Stimulated activated naive CD4-positive, alpha-beta T cell (primary cell): Measurements from ENCODE around the gene R3HDM4.

Experiments
- DNase-seq, 6 experiments: peaks; one replicate each; lab custom pipeline; 2025; lab: John Stamatoyannopoulos, UW

R3HDM4 gene

GRCh38 chr19:929891-930258 lies 16.9 kb upstream of the R3HDM4 start:
- DNase-seq: no peak

DNA sequence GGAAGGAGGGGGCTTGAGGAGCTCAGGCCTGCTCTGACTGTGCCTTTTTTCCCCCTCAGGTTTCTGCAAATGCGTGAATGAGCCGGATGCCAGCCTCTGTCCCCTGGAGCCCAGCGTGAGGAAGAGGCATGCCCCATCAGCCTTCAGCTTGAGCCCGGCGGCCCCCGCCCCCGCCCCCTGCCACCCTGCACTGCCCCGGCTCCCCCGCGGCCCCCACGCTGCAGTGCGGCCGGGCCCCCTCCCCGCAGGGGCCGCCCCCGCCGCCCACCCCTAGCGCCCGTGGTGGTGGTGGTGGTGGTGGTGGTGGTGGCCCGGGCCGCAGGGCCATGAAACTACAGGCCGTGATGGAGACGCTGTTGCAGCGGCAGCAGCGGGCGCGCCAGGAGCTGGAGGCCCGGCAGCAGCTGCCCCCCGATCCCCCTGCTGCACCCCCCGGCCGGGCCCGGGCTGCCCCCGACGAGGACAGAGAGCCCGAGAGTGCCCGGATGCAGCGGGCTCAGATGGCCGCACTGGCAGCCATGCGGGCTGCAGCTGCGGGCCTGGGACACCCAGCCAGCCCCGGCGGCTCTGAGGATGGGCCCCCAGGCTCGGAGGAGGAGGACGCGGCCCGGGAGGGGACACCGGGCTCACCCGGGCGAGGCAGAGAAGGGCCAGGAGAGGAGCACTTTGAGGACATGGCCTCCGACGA lies 16.3 kb upstream of the R3HDM4 start:
- no peak for DNase-seq

DNA sequence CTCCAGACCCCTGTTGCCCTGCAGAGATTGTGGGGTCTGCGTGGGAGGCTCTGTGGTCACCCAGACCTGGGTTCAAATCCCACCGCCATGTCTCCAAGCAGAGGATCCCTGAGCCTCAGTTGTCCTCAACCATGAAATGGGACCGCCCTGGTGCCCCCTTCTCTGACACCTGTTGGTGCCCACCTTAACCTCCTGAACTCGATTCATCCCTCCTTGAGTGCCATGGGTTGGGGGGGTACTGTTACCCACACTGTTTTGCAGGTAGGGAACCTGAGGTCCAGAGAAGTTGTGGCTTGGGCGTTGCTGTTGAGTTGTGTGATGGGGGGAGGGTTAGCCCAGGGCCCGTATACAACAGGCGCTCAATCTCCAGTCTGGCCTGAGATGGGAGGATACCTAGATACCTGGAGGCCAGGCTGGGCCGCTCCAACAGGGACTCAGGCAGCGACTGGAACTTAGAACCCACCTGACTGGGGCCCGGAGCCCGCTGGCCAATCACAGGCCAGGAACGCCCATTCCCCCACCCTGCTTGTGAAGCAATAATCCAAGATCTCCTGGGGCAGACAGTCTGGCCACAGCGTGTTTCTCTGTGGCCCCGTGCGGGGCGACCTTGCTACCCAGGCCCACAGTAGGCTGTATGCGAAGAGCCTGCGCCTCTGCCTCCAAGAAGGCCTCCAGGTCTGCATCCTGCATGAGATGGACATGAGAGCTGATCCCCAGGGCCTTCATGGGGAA lies 15.6 kb upstream of the R3HDM4 start:
- no peak for DNase-seq

- no peak for DNase-seq
Observed at GRCh38 chr19:927780-928401, 14.9 kb upstream of the R3HDM4 start.

- no peak for DNase-seq
Observed at GRCh38 chr19:927351-927779, 14.3 kb upstream of the R3HDM4 start.

GRCh38 chr19:926589-927350 lies 13.8 kb upstream of the R3HDM4 start:
- peak in 2 of 6 experiments; percentile 10 to 11 for DNase-seq

GRCh38 chr19:926323-926588 lies 13.2 kb upstream of the R3HDM4 start:
- DNase-seq: no peak

DNA sequence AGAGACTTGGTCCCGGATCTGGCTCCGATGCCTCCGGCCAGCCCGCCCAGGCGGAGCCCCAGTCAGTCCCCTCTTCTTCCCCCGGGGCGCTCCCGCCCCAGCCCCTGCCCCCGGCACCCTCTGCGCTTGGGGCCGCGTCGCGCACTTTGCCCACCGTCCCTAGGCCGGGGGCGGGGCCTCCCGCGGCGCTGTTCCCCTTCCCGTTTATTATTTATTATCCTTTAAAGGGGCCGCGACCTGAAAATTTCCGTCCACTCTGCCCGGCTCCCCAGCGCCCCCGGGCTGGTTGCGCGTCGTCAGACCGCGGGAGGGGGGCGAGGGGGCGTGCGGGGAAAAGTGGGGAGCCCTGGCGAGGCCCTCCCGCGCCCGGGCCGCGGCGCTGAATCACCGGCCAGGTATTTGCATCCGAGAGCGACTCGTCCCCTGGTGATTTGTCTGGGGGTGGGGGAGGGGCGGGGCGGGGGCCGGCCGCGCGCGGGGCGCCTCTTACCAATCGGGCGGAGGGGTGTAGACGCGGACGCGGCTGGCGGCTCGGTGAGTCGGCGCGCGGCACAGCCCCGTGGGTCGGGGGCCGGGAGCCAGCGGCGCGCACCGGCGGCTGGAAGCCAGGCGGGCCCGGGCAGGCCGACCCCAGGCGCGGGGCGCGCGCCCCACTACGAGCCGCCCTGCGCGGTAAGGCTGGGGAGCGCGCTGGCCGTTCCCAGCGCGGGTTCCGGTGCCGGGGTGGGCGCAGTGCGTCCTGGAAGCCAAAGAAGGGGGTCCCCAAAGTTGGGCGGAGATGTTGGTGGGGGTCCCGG lies 12.7 kb upstream of the R3HDM4 start, which contains the start of gene ARID3A:
Gene ARID3A (plus strand): TSS at position 510 of the 797 bp plus-strand sequence. CDS start 3,494 bp downstream, outside the sequence.
- peak; percentile 52 to 89 (median 68) for DNase-seq

DNA sequence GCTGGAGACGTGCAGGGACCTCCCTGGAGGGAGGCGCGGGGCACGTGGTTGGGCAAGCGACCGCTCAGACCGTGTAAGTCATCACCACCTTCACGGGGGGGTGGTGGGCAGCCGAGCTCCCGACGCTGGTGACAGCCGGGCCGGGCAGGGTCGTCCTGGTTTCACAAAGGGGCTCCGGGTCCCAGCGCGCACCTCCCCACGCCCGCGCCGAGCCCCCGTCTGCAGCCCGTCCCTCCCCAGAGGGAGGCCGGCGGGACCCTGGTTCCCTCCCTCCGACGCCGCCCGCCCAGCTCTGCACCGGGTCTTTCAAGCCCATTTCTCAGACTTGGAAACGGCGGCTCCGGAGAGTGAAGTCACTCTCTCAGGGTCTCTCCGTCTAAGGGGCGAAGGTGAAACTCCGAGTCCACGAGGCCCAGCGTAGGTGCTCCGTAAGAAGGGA lies 12.1 kb upstream of the R3HDM4 start:
- peak in 4 of 6 experiments; percentile 52 to 89 (median 60) for DNase-seq

- no peak for DNase-seq
Observed at GRCh38 chr19:924553-925086, 11.6 kb upstream of the R3HDM4 start.

GRCh38 chr19:920051-920864 lies 7.2 kb upstream of the R3HDM4 start:
- DNase-seq: peak; percentile 58 to 76 (median 72)

DNA sequence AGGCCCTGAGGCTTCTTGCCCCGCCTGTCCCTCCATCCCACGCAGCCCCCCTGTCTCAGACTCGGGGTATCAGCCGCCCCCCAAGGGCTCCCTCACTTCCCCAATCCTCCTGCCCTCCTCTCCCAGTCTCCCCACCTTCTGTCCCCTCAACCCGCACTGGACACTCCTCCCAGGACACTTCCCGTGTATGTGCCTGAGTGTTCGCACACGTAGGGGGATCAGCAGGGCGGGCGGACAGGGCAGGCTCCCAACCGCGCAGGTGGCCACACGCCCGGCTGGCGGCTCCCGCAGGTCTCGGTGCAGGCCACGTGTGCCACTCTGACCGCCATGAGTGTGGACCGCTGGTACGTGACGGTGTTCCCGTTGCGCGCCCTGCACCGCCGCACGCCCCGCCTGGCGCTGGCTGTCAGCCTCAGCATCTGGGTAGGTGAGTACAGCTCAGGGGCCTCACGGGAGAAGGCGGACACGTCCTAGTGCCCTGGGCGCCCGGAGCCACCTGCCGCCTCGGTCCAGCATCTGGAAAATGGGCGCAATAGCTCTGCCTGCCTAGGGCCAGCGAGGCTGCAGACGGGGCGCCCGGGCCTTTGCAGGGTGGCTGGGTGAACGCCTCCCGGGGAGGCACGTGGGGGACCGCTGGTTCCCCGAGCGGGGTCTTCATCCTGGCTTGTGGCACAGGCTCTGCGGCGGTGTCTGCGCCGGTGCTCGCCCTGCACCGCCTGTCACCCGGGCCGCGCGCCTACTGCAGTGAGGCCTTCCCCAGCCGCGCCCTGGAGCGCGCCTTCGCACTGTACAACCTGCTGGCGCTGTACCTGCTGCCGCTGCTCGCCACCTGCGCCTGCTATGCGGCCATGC lies 6.4 kb upstream of the R3HDM4 start:
- peak; percentile 36 to 67 (median 60) for DNase-seq

DNA sequence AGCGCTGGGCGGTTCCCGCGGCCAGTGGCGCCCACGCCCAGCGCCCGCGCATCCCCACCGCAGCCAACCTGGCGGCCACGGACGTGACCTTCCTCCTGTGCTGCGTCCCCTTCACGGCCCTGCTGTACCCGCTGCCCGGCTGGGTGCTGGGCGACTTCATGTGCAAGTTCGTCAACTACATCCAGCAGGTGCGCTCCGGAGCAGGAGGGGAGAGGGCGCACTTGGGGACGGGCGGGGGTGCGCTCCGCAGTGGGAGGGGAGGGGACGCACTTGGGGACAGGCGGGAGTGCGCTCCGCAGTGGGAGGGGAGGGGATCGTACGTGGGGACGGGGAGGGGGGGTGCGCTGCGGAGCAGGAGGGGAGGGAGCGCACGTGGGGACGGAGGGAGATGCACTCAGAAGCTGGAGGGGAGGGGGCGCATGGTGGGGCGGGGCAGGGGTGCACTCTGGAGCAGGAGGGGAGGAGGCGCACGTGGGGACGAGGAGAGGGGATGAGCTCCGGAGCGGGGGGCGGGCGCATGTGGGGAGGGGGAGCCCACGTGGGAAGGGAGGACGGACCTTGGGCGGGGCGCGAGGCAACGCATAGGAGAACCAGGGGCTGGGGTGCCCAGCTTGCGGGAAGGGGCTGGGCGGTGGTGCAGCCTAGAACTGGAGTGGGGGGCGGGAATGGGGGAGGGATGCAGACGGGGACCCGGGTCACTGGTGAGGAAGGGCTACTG lies 5.6 kb upstream of the R3HDM4 start:
- peak in 4 of 6 experiments; percentile 20 to 52 (median 34) for DNase-seq

DNA sequence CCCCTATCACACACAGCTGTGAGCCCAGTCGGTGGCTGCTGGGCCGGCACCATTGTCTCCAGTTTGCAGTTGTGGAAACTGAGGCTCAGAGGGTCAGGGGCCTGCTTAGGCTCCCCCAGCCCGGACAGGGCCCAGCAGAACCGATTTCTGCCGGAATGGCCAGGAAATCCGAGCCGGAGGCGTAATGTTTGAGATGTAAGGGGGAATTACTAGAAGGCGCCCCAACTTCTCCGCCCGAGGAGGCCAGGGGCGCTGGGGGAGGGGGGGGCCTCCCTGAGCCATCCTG lies 5.1 kb upstream of the R3HDM4 start:
- DNase-seq: no peak

DNA sequence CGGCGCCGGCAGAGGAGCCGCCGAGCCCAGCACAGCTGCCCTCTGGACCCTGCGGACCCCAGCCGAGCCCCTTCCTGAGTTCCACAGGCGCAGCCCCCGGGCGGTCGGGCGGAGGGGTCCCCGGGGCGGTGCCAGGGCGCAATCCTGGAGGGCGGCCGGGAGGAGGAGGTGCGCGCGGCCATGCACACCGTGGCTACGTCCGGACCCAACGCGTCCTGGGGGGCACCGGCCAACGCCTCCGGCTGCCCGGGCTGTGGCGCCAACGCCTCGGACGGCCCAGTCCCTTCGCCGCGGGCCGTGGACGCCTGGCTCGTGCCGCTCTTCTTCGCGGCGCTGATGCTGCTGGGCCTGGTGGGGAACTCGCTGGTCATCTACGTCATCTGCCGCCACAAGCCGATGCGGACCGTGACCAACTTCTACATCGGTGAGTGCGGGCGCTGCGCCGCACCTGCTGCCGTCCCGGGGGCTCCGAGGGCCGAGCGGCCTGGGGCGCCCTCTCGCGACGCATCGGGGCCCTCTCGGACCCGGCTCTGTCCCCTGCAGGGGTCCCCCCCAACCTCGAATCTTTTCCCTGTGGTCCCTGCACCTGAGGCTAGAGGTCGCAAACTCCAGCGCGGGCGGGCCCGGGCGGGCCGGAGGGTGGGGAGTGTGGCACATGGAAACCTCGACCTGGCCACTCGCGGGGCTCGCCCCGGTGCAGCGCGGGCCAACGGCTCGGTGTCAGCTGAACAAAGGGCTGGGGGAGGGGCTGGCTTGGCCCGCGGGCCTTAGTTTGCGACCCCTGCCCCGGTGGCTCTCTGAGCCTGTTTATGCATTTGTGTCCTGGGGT lies 4.5 kb upstream of the R3HDM4 start, which contains the start of gene KISS1R:
Gene KISS1R (plus strand): TSS at position 11 of the 829 bp plus-strand sequence. CDS start 170 bp downstream, at position 181.
- peak in 3 of 6 experiments; percentile 24 to 53 (median 33) for DNase-seq

- DNase-seq: peak in 2 of 6 experiments; percentile 15 to 20
Observed at GRCh38 chr19:916645-917322, 3.8 kb upstream of the R3HDM4 start.
